Mucosa of rectum (tissue), 2 donors: Measurements from ENCODE around the gene RAP1A.

Experiments used
- H3K27ac ChIP-seq, 2 donors: one replicate each; pipeline ENCODE4 v1.7.0; 2013; ENCODE audit warnings: inconsistent platforms in 2 of 2, low read depth in 2 of 2, low read length in 2 of 2
- H3K27me3 ChIP-seq, 2 donors: one replicate each; pipeline ENCODE4 v1.7.0; 2013; ENCODE audit warnings: low read length in 2 of 2; ENCODE audit not compliant: control insufficient read depth in 2 of 2, insufficient read depth in 2 of 2
- H3K36me3 ChIP-seq, 2 donors: one replicate each; pipeline ENCODE4 v1.7.0; 2013; ENCODE audit warnings: low read length in 2 of 2; ENCODE audit not compliant: control insufficient read depth in 2 of 2, insufficient read depth in 2 of 2
- H3K4me1 ChIP-seq, 2 donors: one replicate each; pipeline ENCODE4 v1.7.0; 2013; ENCODE audit warnings: low read length in 2 of 2, mild to moderate bottlenecking in 1 of 2; ENCODE audit not compliant: control insufficient read depth in 2 of 2, insufficient read depth in 2 of 2
- H3K4me3 ChIP-seq, 2 donors: one replicate each; pipeline ENCODE4 v1.7.0; 2013; ENCODE audit warnings: low read length in 2 of 2
- H3K9ac ChIP-seq, 2 donors: one replicate each; pipeline ENCODE4 v1.7.0; 2013; ENCODE audit warnings: low read length in 2 of 2, low read depth in 1 of 2, mild to moderate bottlenecking in 1 of 2
- H3K9me3 ChIP-seq, 2 donors: one replicate each; pipeline ENCODE4 v1.7.0; 2013; ENCODE audit warnings: low read length in 2 of 2; ENCODE audit not compliant: control insufficient read depth in 2 of 2
- donor health status: healthy.
- donor health status: Normal muscosa, but diverticular disease.

RAP1A gene

DNA sequence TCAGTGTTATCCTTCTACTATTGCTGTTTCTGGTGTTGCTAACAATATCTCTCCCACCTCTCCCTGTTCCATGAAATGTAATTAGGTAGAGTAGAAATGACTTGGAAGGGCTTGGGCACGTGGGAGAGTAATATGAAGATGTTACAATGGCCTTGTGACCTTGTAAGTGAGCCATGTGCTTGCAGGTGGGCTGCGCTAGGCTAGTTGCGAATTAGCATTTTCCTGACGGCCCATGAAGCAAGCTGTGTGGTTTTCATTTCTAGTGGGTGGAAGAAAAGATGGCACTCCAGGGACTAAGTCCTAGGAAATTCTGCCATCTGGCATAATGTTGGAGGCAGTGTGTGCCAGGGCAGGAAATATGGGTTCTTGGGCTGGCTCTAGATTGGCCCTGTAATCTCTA is 128.4 kb downstream of the RAP1A start:
- Histone ChIP-seq H3K4me3 (no peak overlapping the region), H3K36me3 (no peaks in the 10 kb centered on the region), H3K27ac (no peak overlapping the region), H3K27me3 (no peaks in the 10 kb centered on the region), H3K4me1 (no peaks in the 10 kb centered on the region), H3K9ac (no peak overlapping the region), H3K9me3 (no peaks in the 10 kb centered on the region)

DNA sequence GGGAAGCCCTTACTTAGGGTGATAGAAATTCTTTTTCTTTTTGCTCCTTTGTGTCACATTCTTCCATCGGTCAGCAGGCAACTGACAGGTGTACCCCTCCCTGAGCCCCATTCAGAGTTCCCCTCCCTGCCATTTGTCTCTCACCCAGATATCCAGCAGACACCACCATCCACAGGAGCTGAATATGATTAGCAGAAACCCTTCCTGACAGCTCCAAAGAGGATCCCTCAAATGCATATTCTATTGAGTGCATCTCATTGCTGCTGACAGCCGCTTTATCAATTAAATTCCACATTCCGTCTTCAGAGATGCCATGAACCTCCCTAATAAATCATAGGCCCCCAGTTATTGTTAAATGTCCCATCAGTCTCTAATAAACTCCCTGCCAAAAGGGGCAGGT is 130.0 kb downstream of the RAP1A start:
- Histone ChIP-seq H3K9me3 (no peaks in the 10 kb centered on the region), H3K4me3 (no peak overlapping the region), H3K4me1 (peaks cover under 1 to 1% of the 10 kb centered on the region in 2 donors), H3K27me3 (no peaks in the 10 kb centered on the region), H3K36me3 (no peaks in the 10 kb centered on the region), H3K27ac (no peak overlapping the region), H3K9ac (no peak overlapping the region)

DNA sequence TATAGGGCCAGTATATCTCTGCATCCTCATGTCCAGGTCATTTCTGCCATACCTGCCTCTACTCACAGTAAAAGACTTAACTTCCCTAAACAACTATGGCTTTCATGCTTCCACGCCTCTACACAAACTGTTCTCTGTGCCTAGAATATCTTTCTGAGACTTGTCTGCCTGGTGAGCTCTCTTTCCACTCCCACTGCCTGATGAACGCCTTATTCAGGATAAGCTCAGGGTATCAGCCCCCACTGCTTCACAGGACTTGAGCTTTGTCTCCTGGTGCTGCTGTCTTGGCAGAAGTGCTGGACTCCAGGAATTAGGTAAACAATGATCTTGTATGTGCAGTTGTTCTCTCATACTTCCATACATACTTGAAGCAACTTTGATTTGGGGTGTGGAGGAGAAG is 131.3 kb downstream of the RAP1A start:
- no peaks in the 10 kb centered on the region for H3K27me3 ChIP-seq
- H3K9me3 ChIP-seq: no peaks in the 10 kb centered on the region
- H3K36me3 ChIP-seq: no peaks in the 10 kb centered on the region
- no peak overlapping the region for H3K27ac ChIP-seq
- H3K4me1 ChIP-seq: peaks cover 4 to 7% of the 10 kb centered on the region in 2 donors
- no peak overlapping the region for H3K4me3 ChIP-seq
- H3K9ac ChIP-seq: no peak overlapping the region

DNA sequence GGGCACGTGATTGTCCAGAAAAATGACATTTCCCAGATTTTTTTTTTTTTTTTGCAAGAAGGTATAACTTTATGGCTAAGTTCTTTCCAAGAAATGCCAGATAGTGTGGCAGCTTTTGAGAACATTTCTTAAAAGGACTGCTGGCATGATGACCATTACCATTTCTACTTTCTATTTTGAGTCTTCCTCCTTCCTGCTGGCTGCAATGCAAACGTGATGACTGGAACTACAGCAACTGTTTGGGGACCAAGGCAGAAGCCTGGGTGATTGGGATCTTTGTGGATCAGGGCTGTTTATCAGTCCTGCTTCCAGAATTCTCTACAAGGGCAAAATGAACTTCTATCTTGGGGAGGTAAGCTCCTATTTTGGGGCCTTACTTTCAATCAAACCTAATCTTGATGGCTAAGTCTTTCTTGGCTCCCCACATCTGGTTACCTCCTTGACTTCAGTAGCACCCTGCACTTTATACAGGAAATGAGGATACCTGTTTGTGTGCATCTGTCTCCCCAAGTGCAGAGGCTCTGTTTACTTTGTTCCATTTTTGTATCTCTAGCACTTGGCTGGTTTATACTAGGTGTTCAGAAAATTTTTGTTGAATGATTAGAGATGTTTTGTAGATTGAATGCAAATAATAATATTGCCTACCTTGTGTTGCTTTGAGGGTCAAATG is 132.5 kb downstream of the RAP1A start:
- Histone ChIP-seq H3K4me3 (no peak overlapping the region), H3K27ac (no peak overlapping the region), H3K4me1 (peaks cover 10 to 14% of the 10 kb centered on the region in 2 donors), H3K9me3 (no peaks in the 10 kb centered on the region), H3K36me3 (no peaks in the 10 kb centered on the region), H3K27me3 (no peaks in the 10 kb centered on the region), H3K9ac (no peak overlapping the region)

- Histone ChIP-seq H3K9ac (peak overlapping the region; percentile 91 to 93), H3K9me3 (no peaks in the 10 kb centered on the region), H3K36me3 (peaks cover under 1 to 1% of the 10 kb centered on the region in 2 donors), H3K27me3 (no peaks in the 10 kb centered on the region), H3K4me3 (peak overlapping the region; percentile 87 to 97), H3K4me1 (peaks cover 10 to 14% of the 10 kb centered on the region in 2 donors), H3K27ac (peak overlapping the region; percentile 95 to 98)
Observed at GRCh38 chr1:111754984-111755330, 135.4 kb downstream of the RAP1A start.

DNA sequence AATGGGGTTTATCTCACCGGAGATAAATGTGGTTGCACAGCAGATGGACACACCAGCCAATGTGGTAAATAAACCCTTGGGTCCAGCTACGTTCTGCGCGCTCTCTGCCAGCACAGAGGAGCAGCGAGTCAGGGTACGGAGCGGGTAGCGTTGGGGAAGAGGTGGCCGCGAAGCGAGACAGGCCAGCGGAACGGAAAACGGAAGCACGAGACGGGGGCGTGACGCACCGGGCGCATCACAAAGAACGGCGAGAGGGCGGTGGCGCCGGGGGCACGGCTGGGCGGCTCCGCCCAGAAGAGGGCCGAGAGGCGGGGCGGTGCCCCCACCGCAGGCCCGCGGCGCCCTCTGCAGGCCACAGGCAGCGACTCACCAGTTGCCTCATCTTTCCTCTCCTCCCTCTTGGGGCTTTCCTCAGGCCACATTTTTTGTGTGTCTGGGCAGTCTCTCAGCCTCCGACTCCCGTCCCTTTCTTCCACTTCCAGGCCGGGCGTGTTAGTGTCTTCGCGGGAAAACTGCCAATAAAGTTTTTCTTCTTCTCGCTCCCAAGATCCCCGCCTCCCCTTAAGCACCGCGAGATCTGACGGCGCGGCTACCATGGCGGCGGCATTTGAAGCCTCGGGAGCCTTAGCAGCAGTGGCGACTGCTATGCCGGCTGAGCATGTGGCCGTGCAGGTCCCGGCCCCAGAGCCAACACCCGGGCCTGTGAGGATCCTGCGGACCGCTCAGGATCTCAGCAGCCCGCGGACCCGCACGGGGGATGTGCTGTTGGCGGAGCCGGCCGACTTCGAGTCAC is 135.9 kb downstream of the RAP1A start, which contains the start of gene DDX20:
Gene DDX20, plus strand, starts transcription at position 571 of the 793 bp plus-strand sequence. Its CDS starts 24 bp downstream, at position 595.
- peaks cover 10 to 14% of the 10 kb centered on the region in 2 donors for H3K4me1 ChIP-seq
- H3K4me3 ChIP-seq: peak within 1 kb of the TSS; percentile 87 to 97
- H3K27ac ChIP-seq: peak within 1 kb of the TSS; percentile 95 to 98
- peaks cover 5 to 6% of the 10 kb centered on the region in 2 donors for H3K36me3 ChIP-seq
- peak within 1 kb of the TSS; percentile 91 to 93 for H3K9ac ChIP-seq
- H3K27me3 ChIP-seq: no peaks in the 10 kb centered on the region
- H3K9me3 ChIP-seq: no peaks in the 10 kb centered on the region

- Histone ChIP-seq H3K4me1 (peaks cover 10 to 14% of the 10 kb centered on the region in 2 donors), H3K36me3 (peaks cover 11 to 12% of the 10 kb centered on the region in 2 donors), H3K9ac (peak overlapping the region; percentile 91 to 93), H3K27me3 (no peaks in the 10 kb centered on the region), H3K4me3 (peak overlapping the region; percentile 87 to 97), H3K9me3 (no peaks in the 10 kb centered on the region), H3K27ac (peak overlapping the region; percentile 95 to 98)
Observed at GRCh38 chr1:111756124-111756513, 136.5 kb downstream of the RAP1A start.

DNA sequence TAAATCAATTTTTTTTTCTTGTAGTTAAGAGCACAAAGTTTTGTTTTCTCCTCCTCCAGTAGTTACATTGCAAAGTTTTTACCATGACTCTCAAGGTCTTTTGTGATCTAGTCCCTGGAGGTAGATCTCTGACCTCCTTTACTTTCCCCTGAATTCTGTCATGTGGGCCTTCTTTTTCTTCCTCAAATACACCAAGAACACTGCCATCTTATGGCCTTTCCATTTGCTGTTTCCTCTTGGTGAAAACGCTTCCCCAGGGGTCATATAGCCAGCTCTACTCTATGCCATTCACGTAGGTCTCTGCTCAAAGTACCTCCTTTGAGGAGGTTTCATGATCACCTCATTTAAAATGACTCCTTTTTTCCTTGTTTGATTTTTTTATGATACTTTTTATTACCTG is 138.8 kb downstream of the RAP1A start:
- H3K27me3 ChIP-seq: no peaks in the 10 kb centered on the region
- H3K4me3 ChIP-seq: no peak overlapping the region
- H3K9me3 ChIP-seq: no peaks in the 10 kb centered on the region
- H3K27ac ChIP-seq: no peak overlapping the region
- peaks cover 21 to 28% of the 10 kb centered on the region in 2 donors for H3K36me3 ChIP-seq
- H3K9ac ChIP-seq: no peak overlapping the region
- H3K4me1 ChIP-seq: peaks cover 10 to 14% of the 10 kb centered on the region in 2 donors

DNA sequence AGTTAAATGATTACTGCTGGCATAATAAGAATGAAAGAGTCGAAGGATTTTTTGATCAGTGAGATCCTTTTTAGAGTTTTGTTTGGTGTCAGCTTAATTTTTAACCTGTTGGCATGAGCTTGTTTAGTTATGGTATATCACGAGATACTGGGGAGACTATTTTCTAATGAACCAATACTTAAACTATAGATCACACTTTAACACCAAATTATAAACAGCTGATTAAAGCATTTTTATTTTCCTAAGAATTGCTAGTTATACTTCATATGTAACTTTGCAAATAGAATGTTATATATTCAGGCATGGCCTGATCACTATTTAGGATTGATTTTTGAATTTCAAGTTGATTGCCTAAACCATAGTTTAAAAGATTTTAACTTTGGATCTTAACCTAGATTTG is 142.1 kb downstream of the RAP1A start:
- Histone ChIP-seq H3K9ac (no peak overlapping the region), H3K9me3 (no peaks in the 10 kb centered on the region)

DNA sequence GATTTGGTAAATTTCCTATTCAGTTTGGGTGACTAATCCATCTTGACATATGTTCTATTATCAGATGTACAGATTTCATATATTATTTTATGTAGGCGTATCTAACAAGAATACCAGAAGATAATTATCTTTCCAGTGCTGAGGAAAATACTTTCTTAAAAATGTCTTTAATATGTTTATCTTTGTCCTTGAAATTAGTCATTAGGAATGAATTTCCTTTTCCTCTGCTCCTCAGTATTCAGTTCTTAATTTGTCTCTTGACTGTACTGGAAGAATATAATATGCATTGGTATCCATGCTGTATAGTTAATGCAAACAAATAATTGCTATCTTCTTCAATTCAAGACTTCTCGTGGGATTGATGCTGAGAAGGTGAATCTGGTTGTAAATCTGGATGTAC is 142.7 kb downstream of the RAP1A start:
- Histone ChIP-seq H3K36me3 (peaks cover 46 to 47% of the 10 kb centered on the region in 2 donors), H3K4me3 (no peak overlapping the region)

More for the DNA sequence above, 142.1 kb downstream of the RAP1A start:
- Histone ChIP-seq H3K4me3 (no peak overlapping the region), H3K4me1 (peaks cover 2 to 3% of the 10 kb centered on the region in 2 donors), H3K27ac (no peak overlapping the region), H3K27me3 (no peaks in the 10 kb centered on the region), H3K36me3 (peaks cover 45% of the 10 kb centered on the region in 2 donors)

More for the DNA sequence above, 142.7 kb downstream of the RAP1A start:
- H3K27me3 ChIP-seq: no peaks in the 10 kb centered on the region
- no peak overlapping the region for H3K27ac ChIP-seq
- no peaks in the 10 kb centered on the region for H3K4me1 ChIP-seq
- H3K9ac ChIP-seq: no peak overlapping the region
- no peaks in the 10 kb centered on the region for H3K9me3 ChIP-seq
